ENCODE results near the gene INO80E.

- no peak for TF ChIP-seq CTCF (IDR thresholded peaks at IDR 0.05 in 4 of 5, conservative IDR thresholded peaks at IDR 0.05 in 1 of 5)
- no peak for TF ChIP-seq POLR2A (IDR thresholded peaks at IDR 0.05)
These were observed 15.0 kb downstream of the INO80E start, which contains the start of gene DOC2A for GRCh38 chr16:30010844-30011713.

Data from gastrocnemius medialis (tissue), 4 donors.